GM21360 (cell line): Measurements from ENCODE around the gene SAMD1.

Source experiments
- ATAC-seq: cut with Tn5 transposase; IDR thresholded peaks from one replicate; pipeline ENCODE4 v1.9.1; 2021; ENCODE audit warnings: mild to moderate bottlenecking, moderate library complexity; ENCODE audit not compliant: unreplicated experiment

SAMD1 gene

DNA sequence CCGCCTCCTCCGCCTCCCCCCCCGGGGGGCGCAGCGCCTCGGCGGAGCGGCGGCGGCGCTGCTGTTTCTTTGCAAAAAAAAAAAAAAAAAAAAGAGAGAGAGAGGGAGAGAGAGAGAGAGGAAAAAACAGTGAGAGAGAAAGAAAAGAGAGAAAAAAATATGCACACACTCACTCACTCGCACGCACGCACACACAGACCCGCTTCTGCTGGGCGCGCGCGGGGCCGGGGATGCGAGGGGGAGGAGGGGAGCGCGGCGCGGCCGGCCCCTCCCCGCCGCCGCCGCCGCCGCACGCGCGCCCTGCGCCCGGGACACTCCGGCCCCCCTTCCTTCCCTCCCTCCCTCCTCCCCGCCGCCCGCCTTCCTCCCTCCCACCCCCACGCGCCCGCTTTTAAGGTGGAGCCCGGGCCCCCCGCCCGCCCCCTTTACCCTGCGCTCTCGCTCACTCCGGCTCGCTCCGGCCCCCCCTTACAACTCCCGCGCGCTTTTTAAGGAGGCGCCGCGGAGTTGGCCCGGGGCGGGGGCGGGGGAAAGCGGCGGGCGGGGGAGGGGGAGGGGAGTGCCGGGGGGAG is at the start of gene SAMD1:
Gene SAMD1, minus strand, starts transcription at position 243 of the 572 bp plus-strand sequence.
- ATAC-seq, result peak; percentile 24

DNA sequence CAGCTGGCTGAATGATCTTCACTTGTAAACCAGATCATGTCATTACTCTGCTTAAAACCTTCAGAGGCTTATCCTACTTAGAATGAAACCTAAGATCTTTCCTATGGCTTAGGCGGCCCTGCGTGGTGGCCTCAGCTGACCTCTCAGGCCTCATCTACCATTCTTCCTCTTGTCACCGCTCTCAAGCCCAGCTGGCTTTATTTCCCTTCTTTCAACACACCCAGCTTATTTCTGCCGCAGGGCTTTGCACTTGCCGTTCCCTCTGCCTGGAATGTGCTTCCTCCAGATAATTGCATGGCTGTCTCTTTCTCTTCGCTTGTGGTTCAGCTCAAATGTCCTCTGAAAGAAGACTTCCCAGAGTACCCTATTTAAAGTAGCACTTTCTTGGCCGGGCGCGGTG is 49.4 kb upstream of the SAMD1 start:
- no peak for ATAC-seq

DNA sequence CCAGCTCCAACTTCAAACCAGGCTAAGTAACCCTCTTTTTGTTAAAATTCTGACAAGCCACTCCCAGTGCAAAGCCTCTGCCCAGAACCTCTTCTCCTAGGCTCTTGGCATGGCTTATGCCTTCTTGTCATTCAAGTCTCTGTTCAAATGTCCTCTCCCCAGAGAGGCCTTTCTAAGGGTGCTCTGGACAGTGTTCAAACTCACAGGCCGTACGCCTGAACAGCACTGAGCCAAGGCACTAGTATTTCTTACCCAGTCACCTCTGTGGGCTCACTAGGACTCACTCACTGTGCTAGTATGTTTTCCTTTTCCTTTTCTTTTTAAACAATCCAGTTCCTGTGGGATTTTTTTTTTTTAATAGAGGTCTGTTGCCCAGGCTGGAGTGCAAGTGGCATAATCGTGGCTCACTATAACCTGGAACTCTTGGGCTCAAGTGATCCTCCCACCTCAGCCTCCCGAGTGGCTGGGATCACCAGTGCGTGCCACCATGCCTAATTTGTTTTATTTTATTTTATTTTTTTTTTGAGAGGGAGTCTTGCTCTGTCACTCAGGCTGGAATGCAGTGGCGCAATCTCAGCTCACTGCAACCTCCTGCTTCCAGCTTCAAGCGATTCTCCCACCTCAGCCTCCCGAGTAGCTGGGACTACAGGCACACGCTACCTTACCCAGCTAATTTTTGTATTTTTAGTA is 48.2 kb upstream of the SAMD1 start:
- ATAC-seq, result no peak

DNA sequence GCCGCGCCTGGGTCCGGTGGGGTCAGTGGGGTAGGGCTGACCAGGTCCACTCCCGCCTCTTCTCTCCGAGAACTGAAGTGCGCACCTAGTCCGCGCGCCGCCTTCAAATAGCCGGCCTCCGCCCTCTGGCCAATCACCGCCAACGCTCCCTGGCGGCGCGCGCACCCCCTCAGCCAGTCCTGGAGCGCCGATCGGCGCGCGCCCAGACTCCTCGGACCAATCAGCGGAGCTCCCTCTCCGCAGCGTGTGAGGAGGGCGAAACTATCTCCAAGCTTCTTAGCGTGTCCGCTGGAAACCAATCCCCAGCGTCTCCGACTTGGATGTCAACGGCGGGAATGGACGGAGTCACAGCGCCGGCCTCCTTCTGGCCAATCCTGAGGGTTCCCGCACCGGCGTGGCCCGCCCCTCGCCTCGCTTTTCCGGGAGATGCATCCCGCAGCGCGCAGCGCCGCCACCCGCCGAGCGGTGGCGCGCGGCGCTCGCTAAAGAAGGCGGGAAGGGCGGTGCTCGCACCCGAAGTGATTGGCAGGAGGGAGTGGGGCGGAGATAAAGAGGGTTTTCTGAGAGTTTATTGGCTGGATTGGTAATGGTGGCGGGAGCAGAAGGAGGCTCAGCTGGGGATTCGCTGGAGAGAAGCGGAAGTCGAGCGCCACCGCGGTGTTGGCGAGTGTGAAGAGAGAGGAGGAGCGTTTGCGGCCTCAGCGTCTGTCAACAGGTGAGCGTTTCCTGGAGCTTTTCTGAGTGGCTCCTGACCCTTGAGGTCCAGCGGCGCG is 46.1 kb upstream of the SAMD1 start, which contains the start of gene ASF1B:
Gene ASF1B, minus strand, starts transcription at position 81 of the 773 bp plus-strand sequence. CDS start 133 bp downstream, outside the sequence.
- ATAC-seq, result peak; percentile 73

DNA sequence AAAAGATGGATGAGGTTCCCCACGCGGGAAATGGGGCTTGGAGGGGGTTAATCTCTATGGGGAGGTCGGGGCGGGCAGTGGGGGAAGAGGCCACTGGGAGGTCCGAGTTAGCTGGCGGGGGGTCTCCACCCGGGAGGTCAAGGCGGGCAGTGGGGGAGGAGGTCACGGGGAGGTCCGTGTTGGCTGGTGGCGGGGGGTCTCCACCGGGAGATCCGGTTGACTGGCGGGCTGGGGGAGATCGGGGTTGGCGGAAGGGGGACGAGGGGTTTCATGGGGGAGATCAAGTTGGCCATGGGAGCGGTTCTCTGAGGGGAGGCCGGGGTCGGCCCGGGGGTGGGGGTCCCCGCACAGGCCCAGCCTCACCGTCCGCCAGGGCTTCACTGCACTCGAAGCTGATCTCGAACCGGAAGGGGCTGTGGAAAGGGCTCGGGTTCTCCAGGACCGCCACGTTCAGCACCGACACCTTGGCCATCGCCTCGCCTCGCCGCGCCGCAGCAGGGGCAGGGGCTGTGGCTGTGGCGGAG is 45.5 kb upstream of the SAMD1 start:
- ATAC-seq, result peak; percentile 3

DNA sequence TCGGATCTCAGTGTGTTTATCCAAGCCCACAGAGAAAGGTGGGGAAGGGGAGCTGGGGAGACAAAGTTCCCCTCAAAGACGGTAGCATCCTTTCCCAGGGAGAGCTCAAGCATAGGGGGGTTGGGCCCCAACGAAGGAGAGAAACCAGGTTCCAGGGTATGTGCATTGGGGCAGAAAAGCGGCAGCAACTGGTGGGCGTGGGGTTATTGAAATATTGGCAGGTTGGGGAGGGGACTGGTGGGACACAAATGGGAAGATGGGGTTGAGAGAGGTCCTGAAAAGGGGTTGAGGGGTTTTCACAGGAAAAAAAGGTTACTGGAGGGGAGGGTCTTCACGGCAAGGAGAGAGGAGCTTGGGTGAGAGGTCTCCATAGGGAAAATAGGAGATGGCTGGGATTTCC is 44.8 kb upstream of the SAMD1 start:
- no peak for ATAC-seq

DNA sequence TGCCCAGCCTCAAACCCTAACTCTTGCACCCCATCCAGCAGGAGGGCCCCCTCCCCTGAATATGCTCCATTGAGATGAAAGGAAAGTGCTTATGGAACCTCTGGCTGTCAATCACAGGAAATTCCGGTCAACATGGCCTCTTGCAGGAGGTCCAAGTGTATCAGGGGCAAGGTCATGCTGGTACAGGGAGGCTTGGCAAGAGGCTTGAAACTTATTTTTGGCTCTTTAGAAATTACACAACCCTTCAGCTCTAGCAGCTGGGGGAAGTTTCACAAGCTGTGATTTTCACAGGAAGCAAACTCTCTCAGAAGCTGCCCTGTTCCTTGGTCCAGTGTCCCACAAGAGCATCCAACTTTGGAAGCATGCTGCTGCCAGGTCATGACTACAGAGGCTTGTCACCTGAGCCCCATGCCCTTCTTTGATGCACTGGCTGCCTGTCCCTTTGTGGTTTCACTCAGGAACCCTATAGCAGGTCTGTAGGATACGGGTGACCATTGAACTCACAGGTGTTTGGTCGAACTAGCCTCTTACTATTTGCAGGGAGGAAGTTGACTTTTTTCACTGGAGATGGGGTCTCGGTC is 37.5 kb upstream of the SAMD1 start:
- ATAC-seq, result no peak

DNA sequence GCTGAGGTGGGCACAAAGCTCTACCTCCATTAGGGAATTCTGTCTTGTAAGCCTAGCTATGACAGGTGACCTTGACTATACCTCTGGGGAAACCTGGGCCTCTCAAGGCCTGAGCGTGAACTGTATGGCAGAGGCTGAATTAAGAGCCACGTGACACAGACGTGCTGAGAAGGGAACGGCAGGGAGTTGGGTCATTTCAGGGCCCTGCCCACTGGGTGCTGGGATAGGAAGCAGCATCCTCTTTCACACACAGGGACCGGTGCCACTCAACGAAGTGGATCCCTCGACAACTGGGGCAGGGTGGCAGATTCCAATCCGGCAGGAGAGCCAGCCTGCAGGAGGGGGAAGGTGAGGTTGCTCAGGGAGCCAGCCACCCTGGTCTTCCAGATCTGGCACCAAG is 36.6 kb upstream of the SAMD1 start:
- ATAC-seq, result no peak

DNA sequence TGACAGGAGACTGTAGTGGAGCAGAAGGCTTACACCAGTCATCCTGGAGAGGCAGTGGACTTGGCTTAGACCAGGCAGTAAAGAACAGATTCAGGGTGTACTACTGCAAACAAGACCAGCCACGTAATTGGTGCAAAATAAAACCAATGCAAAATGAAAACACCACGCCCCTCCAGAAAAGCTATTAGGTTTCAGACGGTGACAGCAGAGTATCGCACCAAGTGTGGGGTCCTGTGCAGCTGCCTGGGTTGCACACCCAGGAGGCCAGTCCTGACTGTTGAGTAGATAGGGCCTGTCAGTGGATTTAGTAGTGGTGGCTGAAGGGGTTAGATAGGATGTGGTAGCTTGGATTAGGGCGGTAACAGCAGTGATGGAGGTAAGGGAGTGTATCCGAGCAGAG is 32.4 kb upstream of the SAMD1 start:
- ATAC-seq, result no peak

DNA sequence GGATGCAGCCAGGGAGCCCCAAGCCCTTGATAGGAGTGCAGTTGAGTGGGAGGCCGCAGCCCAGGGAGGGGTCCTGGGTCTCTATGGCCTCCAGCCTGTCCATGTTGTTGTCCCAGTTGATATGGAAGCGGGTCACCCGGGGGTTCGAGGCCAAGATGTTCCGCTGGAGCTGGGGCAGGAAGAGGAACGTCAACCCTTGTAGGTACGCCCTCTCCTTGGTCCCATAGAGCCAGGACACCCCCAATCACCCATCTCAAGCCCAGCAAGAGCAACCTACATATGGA is 29.9 kb upstream of the SAMD1 start:
- no peak for ATAC-seq

DNA sequence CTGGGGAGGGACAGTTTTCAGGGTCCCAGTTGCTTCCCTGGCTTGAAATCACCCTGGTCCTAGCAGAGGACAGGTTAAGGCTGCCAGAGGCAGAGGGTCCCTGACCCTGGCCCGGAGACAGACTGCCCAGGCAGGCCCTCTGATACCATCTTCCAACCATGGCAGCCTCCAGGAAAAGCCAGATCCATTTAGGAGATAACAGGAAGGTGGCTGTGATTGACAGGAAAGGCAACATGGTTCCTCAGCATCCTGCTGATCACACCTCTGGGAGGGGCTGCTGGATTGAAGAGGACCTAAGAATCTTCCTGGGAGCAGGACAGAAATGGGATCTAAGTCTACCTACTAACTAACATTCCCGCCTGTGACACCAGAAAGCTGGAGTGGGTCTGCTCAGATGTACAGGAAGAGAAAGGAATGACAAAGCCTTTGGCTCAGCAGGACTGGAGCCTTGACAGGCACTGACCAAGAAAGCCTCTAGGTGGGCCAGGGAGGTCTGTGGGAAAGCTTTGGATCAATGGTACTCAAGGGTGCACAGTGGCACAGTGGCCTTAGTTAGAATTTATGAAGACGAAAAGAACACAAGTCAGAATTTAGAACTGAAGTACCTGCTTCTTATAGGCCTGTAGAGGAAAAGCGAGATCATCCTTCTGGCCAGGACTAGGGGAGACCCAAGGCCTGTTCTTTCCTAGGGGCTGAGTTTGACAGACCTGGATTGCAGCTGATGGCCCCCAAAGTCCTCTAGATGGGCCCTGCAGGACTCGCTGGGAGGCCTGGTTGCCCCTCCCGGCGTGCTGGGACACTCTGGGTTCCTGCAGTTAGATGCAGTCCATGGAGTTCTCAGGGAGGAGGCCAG is 29.3 kb upstream of the SAMD1 start:
- no peak for ATAC-seq

DNA sequence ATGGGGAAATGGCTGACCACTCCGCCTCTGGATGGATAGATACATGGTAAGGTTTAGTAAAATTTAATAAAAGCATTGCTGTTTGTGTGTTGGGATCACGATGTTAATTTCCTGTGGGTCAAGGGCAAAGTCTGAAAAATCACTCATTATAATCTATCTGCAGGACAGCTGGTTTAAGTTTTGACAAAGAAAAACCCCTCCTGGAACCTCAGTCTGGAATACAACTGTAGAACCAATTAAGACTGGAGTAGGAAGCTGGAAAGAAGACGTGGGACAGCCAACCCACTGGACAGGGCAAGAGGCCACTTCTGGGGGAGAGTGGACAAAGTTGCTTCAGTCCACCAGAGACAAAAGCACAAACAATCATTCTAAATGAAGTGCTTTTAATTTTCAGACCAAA is 28.6 kb upstream of the SAMD1 start:
- ATAC-seq, result no peak

DNA sequence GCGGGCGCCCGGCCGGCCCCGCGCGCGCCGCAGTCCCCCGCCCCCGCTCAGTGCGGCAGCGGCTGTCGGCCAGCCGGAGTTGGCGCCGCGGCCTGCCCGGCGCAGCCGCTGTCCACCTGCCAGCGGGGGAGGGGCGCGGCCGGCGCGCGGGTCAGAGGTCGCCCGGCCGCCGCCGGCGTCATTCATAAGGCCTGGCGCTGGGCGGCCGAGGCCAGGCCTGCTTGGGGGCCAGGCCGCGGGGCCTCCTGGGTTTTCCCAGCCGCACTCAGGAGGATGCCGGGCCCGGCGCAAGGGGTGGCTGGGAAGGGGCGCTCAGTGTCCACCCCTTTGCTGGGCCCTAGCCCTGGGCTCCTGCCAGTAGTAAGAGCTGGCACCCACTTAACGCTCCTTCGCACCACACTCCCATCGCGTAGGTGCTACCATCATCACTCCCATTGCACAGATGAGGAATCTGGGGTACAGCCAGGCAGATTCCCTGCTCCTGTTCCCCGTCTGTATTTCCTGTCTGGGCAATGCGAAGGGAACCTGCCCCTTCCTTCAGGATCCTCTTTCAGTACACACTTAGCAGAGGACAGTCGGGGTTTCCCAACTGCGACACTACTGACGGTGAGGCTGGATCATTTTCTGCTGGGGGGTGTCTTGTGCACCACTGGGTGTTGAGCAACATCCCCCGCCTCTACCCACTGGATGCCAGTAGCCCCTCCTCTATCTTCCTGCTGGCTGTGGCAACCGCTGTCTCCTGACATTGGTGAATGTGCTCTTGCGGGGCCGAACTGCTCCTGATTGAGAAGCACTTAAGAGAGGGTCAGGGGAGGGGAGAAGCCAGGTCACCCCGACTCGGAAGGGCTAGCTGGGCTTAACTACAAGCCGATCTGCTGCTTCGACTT is 27.9 kb upstream of the SAMD1 start:
- ATAC-seq, result no peak

DNA sequence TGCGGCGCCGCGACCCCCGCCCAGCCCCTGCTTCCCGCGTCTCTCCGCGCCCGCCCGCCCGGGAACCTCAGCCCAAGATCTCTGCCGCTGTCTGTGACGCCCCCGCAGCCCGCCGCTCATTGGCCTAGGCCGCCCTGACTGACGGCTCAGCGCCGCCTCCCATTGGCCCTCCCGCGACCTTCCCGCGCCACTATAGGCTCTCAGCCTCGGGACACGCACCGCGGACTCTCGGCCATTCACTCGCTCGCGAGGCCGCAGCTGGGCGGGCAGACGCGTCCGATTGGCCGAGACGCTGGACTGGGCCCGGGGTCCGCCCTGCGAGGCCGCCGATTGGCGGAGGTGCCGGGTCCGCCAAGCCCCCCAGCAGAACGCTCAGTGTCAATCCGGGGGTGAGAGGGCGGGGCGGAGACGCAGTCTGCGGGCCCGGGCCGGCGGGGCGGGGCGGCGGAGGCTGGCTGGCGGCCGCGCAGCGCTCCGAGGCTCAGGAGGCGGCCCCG is 27.2 kb upstream of the SAMD1 start, which contains the start of gene PRKACA:
Gene PRKACA, minus strand, starts transcription at position 95 of the 497 bp plus-strand sequence. CDS start 215 bp downstream, outside the sequence.
- ATAC-seq, result peak; percentile 90

DNA sequence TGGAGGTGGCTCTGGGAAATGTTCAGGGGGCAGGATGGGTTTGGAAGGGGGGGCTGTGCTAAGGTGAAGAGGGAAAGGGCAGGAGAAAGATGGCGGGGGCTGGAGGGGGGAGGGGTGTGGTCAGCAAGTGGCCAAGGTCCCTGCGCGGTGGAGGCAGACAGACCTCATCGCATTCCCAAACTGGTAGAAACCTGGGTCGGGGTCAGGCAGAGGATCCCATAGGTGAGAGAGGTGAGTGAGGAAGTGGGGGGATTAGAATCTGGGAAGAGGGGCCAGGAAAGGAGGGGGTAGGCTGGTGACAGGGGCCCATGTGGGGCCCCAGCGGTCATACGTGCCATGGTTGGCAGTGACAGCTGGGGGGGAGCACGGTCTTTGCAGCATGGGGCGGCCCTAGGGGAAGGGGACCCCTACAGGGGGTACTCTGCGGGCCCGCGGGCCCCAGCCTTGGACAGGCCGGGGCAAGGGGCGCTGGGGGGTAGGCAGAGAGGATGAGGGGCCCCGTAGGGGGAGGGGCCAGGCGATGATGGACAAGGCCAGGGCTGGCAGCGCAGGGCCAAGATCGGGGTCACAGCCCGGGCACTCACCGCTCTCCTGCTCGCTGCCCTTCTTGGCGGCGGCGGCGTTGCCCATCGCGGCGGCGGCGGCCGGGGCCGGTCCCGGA is 26.5 kb upstream of the SAMD1 start:
- ATAC-seq, result peak; percentile 8

DNA sequence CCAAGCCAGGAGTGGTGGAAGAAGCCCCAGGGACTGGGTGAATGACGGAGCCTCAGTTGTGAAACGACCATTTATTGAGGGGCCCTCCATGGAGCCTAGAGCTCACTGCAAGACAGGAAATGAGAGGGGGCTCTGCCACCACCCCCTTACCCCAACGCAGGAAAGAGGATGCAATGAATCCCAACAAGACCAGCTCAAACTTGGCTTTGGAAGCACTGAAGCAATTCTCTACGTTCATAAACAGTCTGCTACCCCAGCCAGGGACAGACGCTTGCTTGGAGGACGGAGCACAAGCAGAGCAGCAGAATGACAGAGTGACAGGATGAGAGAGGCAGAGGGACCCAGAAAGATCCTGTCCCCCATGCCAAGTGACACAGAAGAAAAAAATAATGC is 26.0 kb upstream of the SAMD1 start:
- ATAC-seq, result no peak

DNA sequence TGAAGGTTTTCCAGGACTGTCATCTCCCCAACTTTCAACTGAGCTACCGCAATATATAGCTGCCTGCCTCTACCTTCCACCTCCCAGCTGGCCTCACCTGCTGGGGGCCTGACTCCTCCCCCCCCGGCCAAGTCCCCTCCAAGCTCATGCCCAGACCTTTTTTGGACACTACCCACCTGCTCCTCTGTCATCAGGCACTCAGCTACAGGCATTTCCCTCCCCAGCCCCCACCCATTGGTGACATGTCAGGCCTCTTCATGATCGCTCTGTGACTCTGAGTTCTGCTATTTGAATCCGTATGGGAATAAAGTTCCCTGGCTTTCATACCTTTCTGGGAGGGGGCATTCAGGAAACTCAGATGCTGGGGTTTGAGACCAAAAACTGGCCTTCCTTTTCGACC is 25.2 kb upstream of the SAMD1 start:
- no peak for ATAC-seq

DNA sequence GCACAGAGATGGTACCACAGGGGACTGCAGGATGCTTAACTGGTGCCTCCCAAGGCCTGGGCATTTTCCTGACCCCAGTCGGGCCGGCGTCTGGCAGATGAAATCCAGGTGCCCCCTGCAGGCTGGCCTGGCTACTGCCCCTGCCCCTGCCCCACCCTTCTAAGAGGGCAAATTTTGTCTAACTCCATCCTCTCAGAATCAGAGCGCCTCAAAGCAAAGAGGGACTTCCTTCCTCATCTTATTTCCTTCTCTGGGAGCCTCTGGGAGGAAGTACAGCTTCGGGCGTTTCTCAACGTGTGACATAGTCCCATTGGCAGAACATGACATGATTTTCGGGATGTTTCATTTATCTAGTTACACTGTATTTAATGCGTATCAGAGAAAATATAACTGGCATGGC is 24.3 kb upstream of the SAMD1 start:
- no peak for ATAC-seq

DNA sequence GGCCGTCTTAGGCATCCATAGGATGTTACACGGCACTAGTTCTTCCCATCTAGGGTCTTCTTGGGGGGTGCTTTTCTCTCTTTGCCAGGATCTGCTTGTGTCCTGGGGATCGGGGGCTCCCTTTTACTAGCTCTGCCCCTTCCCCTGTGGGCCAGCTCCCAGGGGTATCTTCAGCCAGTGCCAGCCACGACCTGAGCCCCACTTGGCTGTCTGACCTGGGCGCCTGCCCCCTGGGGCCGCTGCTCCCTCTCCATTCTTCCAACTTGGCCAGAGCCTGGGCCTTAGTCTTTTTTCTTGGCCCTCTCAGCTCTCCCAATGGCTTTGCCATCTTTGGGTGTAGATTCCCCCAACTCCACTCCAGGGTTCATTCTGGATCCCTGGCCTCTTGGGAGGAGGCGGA is 23.9 kb upstream of the SAMD1 start:
- ATAC-seq, result no peak
